Gastroesophageal sphincter (tissue), 4 donors: ENCODE measurements around the gene NLGN1. TPM values are rescaled to one million over a fixed set of nuclear protein-coding genes. Genes with fewer than 3 reads are reported as not detected.

Source experiments
- ATAC-seq: fragments of 150-250 bp; one replicate; pipeline ENCODE4 v1.9.1; 2016; ENCODE audit warnings: mild to moderate bottlenecking, moderate library complexity
- H3K27ac ChIP-seq, 4 donors: fragments of 200-600 bp; sonication (generic) in 3 of 4; 1 replicate in 3 of 4; 2 replicates in 1 of 4; pipeline ENCODE4 v1.5.1; 2016 to 2019
- H3K27me3 ChIP-seq: fragments of 200-600 bp; sonication (generic); one replicate; pipeline ENCODE4 v1.5.1; 2019
- H3K36me3 ChIP-seq, 2 donors: fragments of 200-600 bp; sonication (generic); one replicate each; pipeline ENCODE4 v1.5.1; 2019; ENCODE audit warnings: control low read depth in 1 of 2
- H3K4me1 ChIP-seq, 3 donors: fragments of 200-600 bp; sonication (generic); 1 replicate in 2 of 3; 2 replicates in 1 of 3; pipeline ENCODE4 v1.5.1; 2016 to 2019; ENCODE audit warnings: control low read depth in 2 of 3
- H3K4me3 ChIP-seq, 2 donors: fragments of 200-600 bp; sonication (generic); one replicate each; pipeline ENCODE4 v1.5.1; 2019; ENCODE audit warnings: mild to moderate bottlenecking in 1 of 2, moderate library complexity in 1 of 2
- H3K9me3 ChIP-seq, 3 donors: fragments of 200-600 bp; sonication (generic); one replicate each; pipeline ENCODE4 v1.5.1; 2017 to 2019; ENCODE audit warnings: control low read depth in 2 of 3
- CTCF ChIP-seq, 4 experiments: fragments of 200-600 bp in 2 of 4; fragments of 450-650 bp in 2 of 4; sonication (generic) in 1 of 4; IDR thresholded peaks; one replicate each; pipeline ENCODE4 v1.5.1; 2017 to 2019; ENCODE audit warnings: antibody characterized with exemption in 4 of 4, mild to moderate bottlenecking in 2 of 4, moderate library complexity in 2 of 4
- EP300 ChIP-seq: sonication (generic); formaldehyde crosslinking; IDR thresholded peaks from one replicate; pipeline ENCODE4 v1.6.1; 2017; ENCODE audit warnings: antibody characterized with exemption, mild to moderate bottlenecking
- POLR2A ChIP-seq, 2 donors: fragments of 450-650 bp; IDR thresholded peaks; one replicate each; pipeline ENCODE4 v1.6.1; 2017; ENCODE audit warnings: antibody characterized with exemption in 2 of 2, mild to moderate bottlenecking in 2 of 2, moderate library complexity in 1 of 2
- POLR2AphosphoS5 ChIP-seq: sonication (generic); formaldehyde crosslinking; IDR thresholded peaks from one replicate; pipeline ENCODE4 v1.6.1; 2017; ENCODE audit warnings: antibody characterized with exemption
- WGBS, 2 donors: methylation state at CpG; one replicate each; pipeline ENCODE4 v1.1.5; 2018; ENCODE audit warnings: low coverage in 1 of 2; 5-methylcytosine and 5-hydroxymethylcytosine counted together
- total RNA-seq, 4 donors: library from RNA; depleted of rRNA; stranded (reverse); fragments of >200 nt; gene quantifications; one replicate each; pipeline ENCODE4 v1.1.0, GENCODE V29; 2016

Gene NLGN1
- total RNA-seq, 4 donors from 2014 or later, result 13.4 to 26.4 (median 24.0) TPM

GRCh38 chr3:173711619-173712018, 314.1 kb downstream of the NLGN1 start:
- Histone ChIP-seq H3K36me3 (no peaks in the 10 kb centered on the region), H3K9me3 (no peaks in the 10 kb centered on the region), H3K4me3 (no peak overlapping the region), H3K27me3 (no peaks in the 10 kb centered on the region), H3K27ac (no peak overlapping the region), H3K4me1 (no peaks in the 10 kb centered on the region)
- no peak for ATAC-seq
- TF ChIP-seq EP300, result no peak
- no peak for TF ChIP-seq POLR2AphosphoS5
- TF ChIP-seq CTCF (IDR thresholded peaks at IDR 0.05), result no peak
- no peak for TF ChIP-seq POLR2A (IDR thresholded peaks at IDR 0.05)
- WGBS, 2 donors, result 63 to 76% methylated on average over 2 to 5 of the region's 5 CpGs

GRCh38 chr3:173719585-173719984, 322.0 kb downstream of the NLGN1 start:
- no peak for TF ChIP-seq POLR2AphosphoS5
- no peak for TF ChIP-seq EP300
- TF ChIP-seq POLR2A (IDR thresholded peaks at IDR 0.05), result no peak
- no peak for TF ChIP-seq CTCF (IDR thresholded peaks at IDR 0.05)
- 58 to 71% methylated on average over 1 of the region's 3 CpGs for WGBS, 2 donors
- Histone ChIP-seq H3K9me3 (no peaks in the 10 kb centered on the region), H3K27ac (no peak overlapping the region), H3K4me1 (no peaks in the 10 kb centered on the region), H3K36me3 (no peaks in the 10 kb centered on the region), H3K4me3 (no peak overlapping the region), H3K27me3 (no peaks in the 10 kb centered on the region)
- ATAC-seq, result no peak

GRCh38 chr3:173725507-173725906, 328.0 kb downstream of the NLGN1 start:
- no peak for TF ChIP-seq POLR2AphosphoS5
- no peak for TF ChIP-seq POLR2A (IDR thresholded peaks at IDR 0.05)
- no peak for TF ChIP-seq EP300
- TF ChIP-seq CTCF (IDR thresholded peaks at IDR 0.05), result no peak
- no peaks in the 10 kb centered on the region for H3K27me3 ChIP-seq
- H3K36me3 ChIP-seq, result no peaks in the 10 kb centered on the region
- H3K9me3 ChIP-seq, result no peaks in the 10 kb centered on the region
- WGBS, 2 donors, result 87 to 90% methylated on average over 2 of the region's 3 CpGs
- no peak overlapping the region for H3K27ac ChIP-seq
- no peak overlapping the region for H3K4me3 ChIP-seq
- no peaks in the 10 kb centered on the region for H3K4me1 ChIP-seq
- ATAC-seq, result no peak

- 84 to 90% methylated on average over 2 of the region's 2 CpGs for WGBS, 2 donors
- Histone ChIP-seq H3K27ac (no peak overlapping the region), H3K9me3 (no peaks in the 10 kb centered on the region), H3K27me3 (no peaks in the 10 kb centered on the region), H3K4me3 (no peak overlapping the region), H3K4me1 (no peaks in the 10 kb centered on the region), H3K36me3 (no peaks in the 10 kb centered on the region)
- ATAC-seq, result no peak
- TF ChIP-seq POLR2AphosphoS5 (no peak), EP300 (no peak), POLR2A (IDR thresholded peaks at IDR 0.05) (no peak), CTCF (IDR thresholded peaks at IDR 0.05) (no peak)
Observed at GRCh38 chr3:173730391-173730790, 332.8 kb downstream of the NLGN1 start.

GRCh38 chr3:173732237-173732636, 334.7 kb downstream of the NLGN1 start:
- WGBS, 2 donors, result 53 to 67% methylated on average over 4 of the region's 4 CpGs
- Histone ChIP-seq H3K27ac (no peak overlapping the region), H3K4me3 (no peak overlapping the region), H3K9me3 (no peaks in the 10 kb centered on the region), H3K36me3 (no peaks in the 10 kb centered on the region), H3K27me3 (no peaks in the 10 kb centered on the region), H3K4me1 (no peaks in the 10 kb centered on the region)
- TF ChIP-seq POLR2AphosphoS5, result no peak
- TF ChIP-seq EP300, result no peak
- TF ChIP-seq CTCF (IDR thresholded peaks at IDR 0.05), result no peak
- no peak for TF ChIP-seq POLR2A (IDR thresholded peaks at IDR 0.05)
- no peak for ATAC-seq
